RCC 7860 (cell line): ENCODE results near the gene ZNF512.
A peak's percentile ranks its signal among the peaks of the same experiment; 100 is the strongest.
"Not testable (repeated sequence)": the region's sequence is repeated elsewhere in the genome, so short reads cannot be mapped to it uniquely, and the experiment has no call there.

Experiments
- DNase-seq: peaks from one replicate; pipeline ENCODE4 v3.0.0-alpha.2; 2015; ENCODE audit warnings: low spot score
- FAIRE-seq: peaks from 2 replicates; lab custom pipeline; 2012; peaks lifted over from hg19 to GRCh38; lab: Jason Lieb, UNC

ZNF512 gene

GRCh38 chr2:27582129-27582694, 630 bp upstream of the ZNF512 start:
- no peak for FAIRE-seq
- no peak for DNase-seq

- FAIRE-seq: no peak
- no peak for DNase-seq
Measured at GRCh38 chr2:27583390-27583915, 611 bp downstream of the ZNF512 start.

GRCh38 chr2:27584597-27584996, 1.8 kb downstream of the ZNF512 start:
- DNase-seq (no peak), FAIRE-seq (no peak)

GRCh38 chr2:27587025-27587424, 4.2 kb downstream of the ZNF512 start:
- DNase-seq: no peak
- no peak for FAIRE-seq

- FAIRE-seq: no peak
- no peak for DNase-seq
Measured at GRCh38 chr2:27588308-27588707, 5.5 kb downstream of the ZNF512 start.

GRCh38 chr2:27591745-27592144, 8.9 kb downstream of the ZNF512 start:
- DNase-seq (no peak), FAIRE-seq (no peak)

GRCh38 chr2:27593240-27593639, 10.4 kb downstream of the ZNF512 start:
- FAIRE-seq (no peak), DNase-seq (no peak)

GRCh38 chr2:27594020-27594703, 11.3 kb downstream of the ZNF512 start:
- DNase-seq, FAIRE-seq: not testable (repeated sequence)

GRCh38 chr2:27595412-27595811, 12.6 kb downstream of the ZNF512 start:
- FAIRE-seq: not testable (repeated sequence)

GRCh38 chr2:27596627-27597026, 13.8 kb downstream of the ZNF512 start:
- FAIRE-seq: no peak
- no peak for DNase-seq

More at GRCh38 chr2:27595412-27595811, 12.6 kb downstream of the ZNF512 start:
- not testable (repeated sequence) for DNase-seq

GRCh38 chr2:27606611-27607010, 23.8 kb downstream of the ZNF512 start:
- DNase-seq: no peak
- no peak for FAIRE-seq

- FAIRE-seq (no peak), DNase-seq (no peak)
Measured at GRCh38 chr2:27613985-27614384, 31.1 kb downstream of the ZNF512 start.

GRCh38 chr2:27615316-27615715, 32.5 kb downstream of the ZNF512 start:
- no peak for FAIRE-seq
- no peak for DNase-seq

- DNase-seq (no peak), FAIRE-seq (no peak)
Measured at GRCh38 chr2:27621524-27621923, 38.7 kb downstream of the ZNF512 start.

GRCh38 chr2:27622921-27623384, 40.1 kb downstream of the ZNF512 start:
- FAIRE-seq (peak; percentile 61), DNase-seq (peak; percentile 89)

GRCh38 chr2:27624943-27625342, 42.1 kb downstream of the ZNF512 start:
- no peak for FAIRE-seq
- no peak for DNase-seq

GRCh38 chr2:27626323-27626722, 43.5 kb downstream of the ZNF512 start:
- not testable (repeated sequence) for FAIRE-seq, DNase-seq

- not testable (repeated sequence) for FAIRE-seq, DNase-seq
Measured at GRCh38 chr2:27626921-27627320, 44.1 kb downstream of the ZNF512 start.

GRCh38 chr2:27627963-27628766, 45.3 kb downstream of the ZNF512 start:
- DNase-seq: peak; percentile 98

GRCh38 chr2:27628767-27629709, 46.2 kb downstream of the ZNF512 start, which contains the start of the genes CCDC121 and GPN1:
CCDC121 (minus strand) TSS chr2:27629012; CDS start chr2:27627799, 1,213 bp downstream.
GPN1 (plus strand) TSS chr2:27629050; CDS start chr2:27629059, 9 bp downstream.
- FAIRE-seq: peak; percentile 65

More at GRCh38 chr2:27627963-27628766, 45.3 kb downstream of the ZNF512 start:
- FAIRE-seq: peak; percentile 84

More at GRCh38 chr2:27628767-27629709, 46.2 kb downstream of the ZNF512 start, which contains the start of the genes CCDC121 and GPN1:
- DNase-seq: peak; percentile 94
